Type B pancreatic cell (in vitro differentiated cells): ENCODE measurements around the gene RAB25. TPM values are rescaled to one million over a fixed set of nuclear protein-coding genes. Genes with fewer than 3 reads are reported as not detected.
"Not testable (repeated sequence)": the region's sequence is repeated elsewhere in the genome, so short reads cannot be mapped to it uniquely, and the experiment has no call there.

Experiments used
- DNase-seq: peaks from one replicate; pipeline ENCODE4 v3.0.0; 2021; ENCODE audit warnings: mixed read lengths; ENCODE audit not compliant: unreplicated experiment; ENCODE audit errors: extremely low spot score
- H3K27ac Mint-ChIP-seq: 2 replicates; pipeline ENCODE4 v1.8.0; 2021; ENCODE audit warnings: mild to moderate bottlenecking, mixed read lengths
- H3K27me3 Mint-ChIP-seq: 2 replicates; pipeline ENCODE4 v1.8.0; 2021; ENCODE audit warnings: mixed read lengths
- H3K36me3 Mint-ChIP-seq: 2 replicates; pipeline ENCODE4 v1.8.0; 2021; ENCODE audit warnings: mixed read lengths
- H3K4me1 Mint-ChIP-seq: one replicate; pipeline ENCODE4 v1.8.0; 2021; ENCODE audit warnings: mixed read lengths; ENCODE audit not compliant: unreplicated experiment
- H3K4me3 Mint-ChIP-seq: 2 replicates; pipeline ENCODE4 v1.8.0; 2021; ENCODE audit warnings: mild to moderate bottlenecking, mixed read lengths
- H3K9me3 Mint-ChIP-seq: 2 replicates; pipeline ENCODE4 v1.8.0; 2021; ENCODE audit warnings: mixed read lengths
- CTCF ChIP-seq: fragments of 200-600 bp; sonication (generic); conservative IDR thresholded peaks from 2 replicates; pipeline ENCODE4 v1.5.0; 2021; ENCODE audit warnings: antibody characterized with exemption, mild to moderate bottlenecking
- total RNA-seq: library from RNA; stranded (reverse); gene quantifications from 2 replicates; pipeline ENCODE4 v1.2.1, GENCODE V29; 2021; ENCODE audit warnings: low replicate concordance

Gene RAB25
- total RNA-seq, 1 donor from 2014 or later: 97.9 TPM

GRCh38 chr1:156067262-156067661, 6.3 kb downstream of the RAB25 start:
- no peaks in the 10 kb centered on the region for H3K9me3 Mint-ChIP-seq
- TF ChIP-seq CTCF: no peak
- H3K4me3 Mint-ChIP-seq: no peak overlapping the region
- DNase-seq: no peak
- no peak overlapping the region for H3K27ac Mint-ChIP-seq
- peaks cover 7% of the 10 kb centered on the region for H3K36me3 Mint-ChIP-seq
- H3K4me1 Mint-ChIP-seq: peaks cover 32% of the 10 kb centered on the region
- no peaks in the 10 kb centered on the region for H3K27me3 Mint-ChIP-seq

GRCh38 chr1:156069490-156070455, 8.8 kb downstream of the RAB25 start:
- Mint-ChIP-seq H3K36me3 (peaks cover 17% of the 10 kb centered on the region), H3K4me1 (peaks cover 37% of the 10 kb centered on the region), H3K4me3 (no peak overlapping the region), H3K27me3 (no peaks in the 10 kb centered on the region), H3K27ac (no peak overlapping the region), H3K9me3 (no peaks in the 10 kb centered on the region)
- DNase-seq: no peak
- no peak for TF ChIP-seq CTCF

GRCh38 chr1:156070548-156070947, 9.6 kb downstream of the RAB25 start:
- no peak for TF ChIP-seq CTCF
- Mint-ChIP-seq H3K4me3 (no peak overlapping the region), H3K9me3 (no peaks in the 10 kb centered on the region), H3K27me3 (no peaks in the 10 kb centered on the region), H3K4me1 (peaks cover 37% of the 10 kb centered on the region), H3K27ac (no peak overlapping the region), H3K36me3 (peaks cover 23% of the 10 kb centered on the region)
- DNase-seq: no peak

- not testable (repeated sequence) for H3K4me3 Mint-ChIP-seq
- H3K27ac Mint-ChIP-seq: peak overlapping the region; percentile 34
- H3K36me3 Mint-ChIP-seq: peaks cover 26% of the 10 kb centered on the region
Measured at GRCh38 chr1:156071332-156071816, 10.4 kb downstream of the RAB25 start.

GRCh38 chr1:156072251-156072650, 11.3 kb downstream of the RAB25 start:
- Mint-ChIP-seq H3K27ac (peak overlapping the region; percentile 68), H3K4me1 (peaks cover 33% of the 10 kb centered on the region), H3K9me3 (no peaks in the 10 kb centered on the region), H3K36me3 (peaks cover 27% of the 10 kb centered on the region), H3K27me3 (no peaks in the 10 kb centered on the region), H3K4me3 (no peak overlapping the region)
- no peak for TF ChIP-seq CTCF
- DNase-seq: no peak

More at GRCh38 chr1:156071332-156071816, 10.4 kb downstream of the RAB25 start:
- H3K9me3 Mint-ChIP-seq, DNase-seq, H3K27me3 Mint-ChIP-seq: not testable (repeated sequence)
- H3K4me1 Mint-ChIP-seq: peaks cover 34% of the 10 kb centered on the region

- H3K36me3 Mint-ChIP-seq: peaks cover 32% of the 10 kb centered on the region
- H3K4me1 Mint-ChIP-seq: peaks cover 39% of the 10 kb centered on the region
- H3K4me3 Mint-ChIP-seq: no peak overlapping the region
- no peak for DNase-seq
- peak overlapping the region; percentile 78 for H3K27ac Mint-ChIP-seq
- H3K27me3 Mint-ChIP-seq: no peaks in the 10 kb centered on the region
- TF ChIP-seq CTCF: no peak
- H3K9me3 Mint-ChIP-seq: no peaks in the 10 kb centered on the region
Measured at GRCh38 chr1:156073110-156073687, 12.2 kb downstream of the RAB25 start.
